ENCODE results near the gene KCNG2. TPM values are rescaled to one million over a fixed set of nuclear protein-coding genes. Genes with fewer than 3 reads are reported as not detected.
"Not testable (repeated sequence)": the region's sequence is repeated elsewhere in the genome, so short reads cannot be mapped to it uniquely, and the experiment has no call there.

The KCNG2 gene
- total RNA-seq, 1 experiment from 2014 or later = not detected

GRCh38 chr18:79875931-79876461 is 78.3 kb downstream of the KCNG2 start:
- no peaks in the 10 kb centered on the region for H3K36me3 ChIP-seq (ENCODE audit: low read depth)
- TF ChIP-seq EZH2 (IDR thresholded peaks at IDR 0.05; ENCODE audit: low read depth) (no peak), CTCF (conservative IDR thresholded peaks at IDR 0.05) (no peak)
- H3K9me2 ChIP-seq (ENCODE audit: insufficient read depth) = no peaks in the 10 kb centered on the region
- H3K4me2 ChIP-seq = no peak overlapping the region
- H4K20me1 ChIP-seq (ENCODE audit: insufficient read depth) = no peaks in the 10 kb centered on the region
- H3K4me3 ChIP-seq = no peak overlapping the region
- no peaks in the 10 kb centered on the region for H3K4me1 ChIP-seq (replicated peaks; ENCODE audit: insufficient read depth)
- intact Hi-C loops (cut with micrococcal nuclease; ENCODE audit: unreplicated experiment) = no loop called here
- DNase-seq = no peak
- no TSS peak for BruUV-seq (replicated peaks)
- no peak overlapping the region for H3K27ac ChIP-seq
- ChIA-PET POLR2A (ENCODE audit: unreplicated experiment) (no interaction called here), CTCF (no interaction called here)
- H3F3A ChIP-seq (ENCODE audit: insufficient read depth, low read depth) = no peaks in the 10 kb centered on the region
- H3K79me2 ChIP-seq (ENCODE audit: low read depth) = no peaks in the 10 kb centered on the region
- no peak overlapping the region for H2AFZ ChIP-seq
- H3K27me3 ChIP-seq (ENCODE audit: insufficient read depth, low read depth) = peaks cover 51% of the 10 kb centered on the region
- no peaks in the 10 kb centered on the region for H3K9me3 ChIP-seq (ENCODE audit: insufficient read depth, low read depth)

- H3K4me1 ChIP-seq (replicated peaks; ENCODE audit: insufficient read depth) = no peaks in the 10 kb centered on the region
- no peak overlapping the region for H3K4me3 ChIP-seq
- H3K9me2 ChIP-seq (ENCODE audit: insufficient read depth) = no peaks in the 10 kb centered on the region
- H4K20me1 ChIP-seq (ENCODE audit: insufficient read depth) = no peaks in the 10 kb centered on the region
- no peaks in the 10 kb centered on the region for H3K79me2 ChIP-seq (ENCODE audit: low read depth)
- TF ChIP-seq CTCF (conservative IDR thresholded peaks at IDR 0.05) (no peak), EZH2 (IDR thresholded peaks at IDR 0.05; ENCODE audit: low read depth) (no peak)
- H3K9me3 ChIP-seq (ENCODE audit: insufficient read depth, low read depth) = no peaks in the 10 kb centered on the region
- BruUV-seq (replicated peaks) = no TSS peak
- H2AFZ ChIP-seq = no peak overlapping the region
- DNase-seq = peak in 1 of 2 experiments; percentile 19
- no peak overlapping the region for H3K27ac ChIP-seq
- intact Hi-C loops (cut with micrococcal nuclease; ENCODE audit: unreplicated experiment) = no loop called here
- H3F3A ChIP-seq (ENCODE audit: insufficient read depth, low read depth) = no peaks in the 10 kb centered on the region
- H3K27me3 ChIP-seq (ENCODE audit: insufficient read depth, low read depth) = peaks cover 46% of the 10 kb centered on the region
- no peaks in the 10 kb centered on the region for H3K36me3 ChIP-seq (ENCODE audit: low read depth)
- no peak overlapping the region for H3K4me2 ChIP-seq
- ChIA-PET CTCF (no interaction called here), POLR2A (ENCODE audit: unreplicated experiment) (no interaction called here)
Observed at GRCh38 chr18:79876497-79876896, 78.8 kb downstream of the KCNG2 start.

GRCh38 chr18:79877163-79878091 is 79.7 kb downstream of the KCNG2 start:
- no peaks in the 10 kb centered on the region for H3K4me1 ChIP-seq (replicated peaks; ENCODE audit: insufficient read depth)
- intact Hi-C loops (cut with micrococcal nuclease; ENCODE audit: unreplicated experiment) = no loop called here
- peaks cover 39% of the 10 kb centered on the region for H3K27me3 ChIP-seq (ENCODE audit: insufficient read depth, low read depth)
- H4K20me1 ChIP-seq (ENCODE audit: insufficient read depth) = no peaks in the 10 kb centered on the region
- H3K9me2 ChIP-seq (ENCODE audit: insufficient read depth) = no peaks in the 10 kb centered on the region
- H3K27ac ChIP-seq = no peak overlapping the region
- H3K36me3 ChIP-seq (ENCODE audit: low read depth) = no peaks in the 10 kb centered on the region
- no peak overlapping the region for H3K4me2 ChIP-seq
- no peaks in the 10 kb centered on the region for H3F3A ChIP-seq (ENCODE audit: insufficient read depth, low read depth)
- H2AFZ ChIP-seq = no peak overlapping the region
- no peak for TF ChIP-seq CTCF (conservative IDR thresholded peaks at IDR 0.05)
- TF ChIP-seq EZH2 (IDR thresholded peaks at IDR 0.05; ENCODE audit: low read depth) = no peak
- no peak for DNase-seq
- no peaks in the 10 kb centered on the region for H3K9me3 ChIP-seq (ENCODE audit: insufficient read depth, low read depth)
- BruUV-seq (replicated peaks) = no TSS peak
- no peaks in the 10 kb centered on the region for H3K79me2 ChIP-seq (ENCODE audit: low read depth)
- ChIA-PET CTCF (no interaction called here), POLR2A (ENCODE audit: unreplicated experiment) (no interaction called here)
- H3K4me3 ChIP-seq = no peak overlapping the region

GRCh38 chr18:79878246-79878645 is 80.5 kb downstream of the KCNG2 start:
- H3K9me3 ChIP-seq (ENCODE audit: insufficient read depth, low read depth); H2AFZ ChIP-seq; BruUV-seq (replicated peaks); H3K27ac ChIP-seq; H3K79me2 ChIP-seq (ENCODE audit: low read depth); intact Hi-C loops (cut with micrococcal nuclease; ENCODE audit: unreplicated experiment); H4K20me1 ChIP-seq (ENCODE audit: insufficient read depth); H3K4me1 ChIP-seq (replicated peaks; ENCODE audit: insufficient read depth); H3K4me2 ChIP-seq; POLR2A ChIA-PET (ENCODE audit: unreplicated experiment); DNase-seq; H3K9me2 ChIP-seq (ENCODE audit: insufficient read depth); CTCF ChIA-PET; H3K4me3 ChIP-seq; H3K36me3 ChIP-seq (ENCODE audit: low read depth); H3F3A ChIP-seq (ENCODE audit: insufficient read depth, low read depth): not testable (repeated sequence)
- H3K27me3 ChIP-seq (ENCODE audit: insufficient read depth, low read depth) = peaks cover 32% of the 10 kb centered on the region
